PC-3 (cell line): ENCODE results near the gene CACNA1B.

ENCODE experiments used
- EZH2phosphoT487 ChIP-seq: fragments of 300-600 bp; sonication (generic); IDR thresholded peaks from 2 replicates; pipeline ENCODE4 v1.6.1; 2018; ENCODE audit warnings: mild to moderate bottlenecking, antibody characterized with exemption, low read length, borderline replicate concordance
- TF ChIP-seq, protein P1 (sequence below): fragments of 300-600 bp; sonication (generic); conservative IDR thresholded peaks from 2 replicates; pipeline ENCODE4 v1.5.1; 2017; ENCODE audit warnings: antibody characterized with exemption, low read depth, mild to moderate bottlenecking, low read length

DNA sequence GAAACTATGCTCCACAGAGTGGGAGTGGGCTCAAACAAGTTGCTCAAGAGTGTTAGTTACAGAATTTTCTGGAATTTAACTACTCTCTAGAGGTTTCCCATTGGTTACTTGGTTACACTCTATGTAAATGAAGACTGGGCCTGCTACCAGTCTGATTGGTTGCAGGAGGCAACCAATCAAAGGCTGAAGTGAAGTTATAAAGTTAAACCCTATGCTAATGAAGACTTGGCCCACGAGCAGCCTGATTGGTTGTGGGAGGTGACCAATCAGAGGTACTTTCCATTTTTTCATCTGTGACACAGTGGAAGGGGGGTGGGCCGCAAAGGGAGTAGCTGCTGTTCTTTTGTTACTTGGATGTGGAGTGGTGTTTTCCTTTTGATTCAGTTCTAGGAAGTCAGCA is 69.4 kb downstream of the CACNA1B start:
- TF ChIP-seq, protein P1, sequence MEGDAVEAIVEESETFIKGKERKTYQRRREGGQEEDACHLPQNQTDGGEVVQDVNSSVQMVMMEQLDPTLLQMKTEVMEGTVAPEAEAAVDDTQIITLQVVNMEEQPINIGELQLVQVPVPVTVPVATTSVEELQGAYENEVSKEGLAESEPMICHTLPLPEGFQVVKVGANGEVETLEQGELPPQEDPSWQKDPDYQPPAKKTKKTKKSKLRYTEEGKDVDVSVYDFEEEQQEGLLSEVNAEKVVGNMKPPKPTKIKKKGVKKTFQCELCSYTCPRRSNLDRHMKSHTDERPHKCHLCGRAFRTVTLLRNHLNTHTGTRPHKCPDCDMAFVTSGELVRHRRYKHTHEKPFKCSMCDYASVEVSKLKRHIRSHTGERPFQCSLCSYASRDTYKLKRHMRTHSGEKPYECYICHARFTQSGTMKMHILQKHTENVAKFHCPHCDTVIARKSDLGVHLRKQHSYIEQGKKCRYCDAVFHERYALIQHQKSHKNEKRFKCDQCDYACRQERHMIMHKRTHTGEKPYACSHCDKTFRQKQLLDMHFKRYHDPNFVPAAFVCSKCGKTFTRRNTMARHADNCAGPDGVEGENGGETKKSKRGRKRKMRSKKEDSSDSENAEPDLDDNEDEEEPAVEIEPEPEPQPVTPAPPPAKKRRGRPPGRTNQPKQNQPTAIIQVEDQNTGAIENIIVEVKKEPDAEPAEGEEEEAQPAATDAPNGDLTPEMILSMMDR = no peak
- no peak for TF ChIP-seq EZH2phosphoT487
